ENCODE measurements around the gene SLBP. TPM values are rescaled to one million over a fixed set of nuclear protein-coding genes. Genes with fewer than 3 reads are reported as not detected.

The SLBP gene
- total RNA-seq, 4 donors from 2014 or later = 36.9 to 59.1 (median 40.8) TPM

GRCh38 chr4:1746265-1746691 lies 34.2 kb upstream of the SLBP start:
- WGBS = no CpG with 5 or more reads among the region's 17 CpGs
- TF ChIP-seq EP300 (IDR thresholded peaks at IDR 0.05) = no peak
- TF ChIP-seq, protein P1, sequence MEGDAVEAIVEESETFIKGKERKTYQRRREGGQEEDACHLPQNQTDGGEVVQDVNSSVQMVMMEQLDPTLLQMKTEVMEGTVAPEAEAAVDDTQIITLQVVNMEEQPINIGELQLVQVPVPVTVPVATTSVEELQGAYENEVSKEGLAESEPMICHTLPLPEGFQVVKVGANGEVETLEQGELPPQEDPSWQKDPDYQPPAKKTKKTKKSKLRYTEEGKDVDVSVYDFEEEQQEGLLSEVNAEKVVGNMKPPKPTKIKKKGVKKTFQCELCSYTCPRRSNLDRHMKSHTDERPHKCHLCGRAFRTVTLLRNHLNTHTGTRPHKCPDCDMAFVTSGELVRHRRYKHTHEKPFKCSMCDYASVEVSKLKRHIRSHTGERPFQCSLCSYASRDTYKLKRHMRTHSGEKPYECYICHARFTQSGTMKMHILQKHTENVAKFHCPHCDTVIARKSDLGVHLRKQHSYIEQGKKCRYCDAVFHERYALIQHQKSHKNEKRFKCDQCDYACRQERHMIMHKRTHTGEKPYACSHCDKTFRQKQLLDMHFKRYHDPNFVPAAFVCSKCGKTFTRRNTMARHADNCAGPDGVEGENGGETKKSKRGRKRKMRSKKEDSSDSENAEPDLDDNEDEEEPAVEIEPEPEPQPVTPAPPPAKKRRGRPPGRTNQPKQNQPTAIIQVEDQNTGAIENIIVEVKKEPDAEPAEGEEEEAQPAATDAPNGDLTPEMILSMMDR (IDR thresholded peaks at IDR 0.05) = peak; percentile 51 to 85
- TF ChIP-seq POLR2AphosphoS5 (IDR thresholded peaks at IDR 0.05) = no peak
- TF ChIP-seq POLR2A (IDR thresholded peaks at IDR 0.05) = no peak
- DNase-seq (ENCODE audit: low spot score in 2 of 2) = no peak
- Histone ChIP-seq H3K36me3 (peaks cover 11% of the 10 kb centered on the region), H3K4me3 (no peak overlapping the region), H3K4me1 (peaks cover 12% of the 10 kb centered on the region), H3K27me3 (peaks cover 4% of the 10 kb centered on the region), H3K27ac (no peak overlapping the region), H3K9me3 (no peaks in the 10 kb centered on the region)

DNA sequence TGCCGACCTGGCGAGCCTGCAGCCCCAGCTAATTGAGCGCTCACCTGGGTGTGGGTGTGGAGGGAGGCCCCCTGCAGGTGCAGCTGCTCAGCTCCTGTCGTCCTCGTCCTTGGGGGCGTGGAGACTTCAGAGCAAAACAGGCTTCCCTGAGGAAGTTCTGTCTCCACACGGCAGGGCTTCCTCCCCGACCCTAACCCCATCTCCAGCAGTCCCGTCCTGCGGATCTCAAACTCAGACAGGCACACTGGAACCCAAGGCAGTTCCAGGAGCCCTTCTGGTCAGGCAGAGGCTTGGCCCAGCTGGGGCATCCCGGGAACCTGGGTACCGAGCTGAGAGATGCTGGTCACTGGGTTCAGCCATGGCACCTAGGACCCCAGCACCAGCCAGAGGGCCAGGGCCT lies 33.6 kb upstream of the SLBP start:
- peaks cover 4% of the 10 kb centered on the region for H3K27me3 ChIP-seq
- H3K4me1 ChIP-seq = peaks cover 7% of the 10 kb centered on the region
- peaks cover 17% of the 10 kb centered on the region for H3K36me3 ChIP-seq
- no peak overlapping the region for H3K4me3 ChIP-seq
- H3K27ac ChIP-seq = no peak overlapping the region
- no peaks in the 10 kb centered on the region for H3K9me3 ChIP-seq
- TF ChIP-seq, protein P1 (IDR thresholded peaks at IDR 0.05) = no peak
- no peak for TF ChIP-seq EP300 (IDR thresholded peaks at IDR 0.05)
- TF ChIP-seq POLR2AphosphoS5 (IDR thresholded peaks at IDR 0.05) = no peak
- no peak for TF ChIP-seq POLR2A (IDR thresholded peaks at IDR 0.05)
- WGBS = 85% methylated on average over 10 of the region's 12 CpGs
- DNase-seq (ENCODE audit: low spot score in 2 of 2) = no peak

DNA sequence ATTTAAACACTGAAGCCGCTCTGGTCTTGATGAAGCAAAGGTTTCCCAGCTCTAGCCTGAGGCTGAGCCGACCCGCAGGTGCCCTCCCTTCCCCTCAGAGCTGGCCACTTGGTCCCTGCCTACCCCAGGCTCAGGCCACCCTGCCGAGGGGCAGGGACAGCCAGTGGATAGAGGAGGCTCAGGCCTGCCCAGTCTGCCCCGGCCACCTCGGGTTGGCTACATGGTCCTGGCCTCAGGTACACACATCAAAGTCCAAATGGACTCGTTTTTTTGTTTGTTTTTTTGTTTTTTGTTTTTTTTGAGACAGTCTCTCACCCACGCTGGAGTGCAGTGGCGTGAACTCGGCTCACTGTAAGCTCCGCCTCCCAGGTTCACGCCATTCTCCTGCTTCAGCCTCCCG lies 33.0 kb upstream of the SLBP start:
- H3K27ac ChIP-seq = no peak overlapping the region
- H3K9me3 ChIP-seq = no peaks in the 10 kb centered on the region
- H3K4me1 ChIP-seq = peaks cover 7% of the 10 kb centered on the region
- H3K4me3 ChIP-seq = no peak overlapping the region
- TF ChIP-seq POLR2AphosphoS5 (IDR thresholded peaks at IDR 0.05) (no peak), POLR2A (IDR thresholded peaks at IDR 0.05) (no peak), EP300 (IDR thresholded peaks at IDR 0.05) (no peak)
- TF ChIP-seq, protein P1 (IDR thresholded peaks at IDR 0.05) = no peak
- peaks cover 22% of the 10 kb centered on the region for H3K36me3 ChIP-seq
- no peak for DNase-seq (ENCODE audit: low spot score in 2 of 2)
- WGBS = 95% methylated on average over 13 of the region's 13 CpGs
- H3K27me3 ChIP-seq = peaks cover 4% of the 10 kb centered on the region

- no peaks in the 10 kb centered on the region for H3K27me3 ChIP-seq
- TF ChIP-seq POLR2AphosphoS5 (IDR thresholded peaks at IDR 0.05) (no peak), EP300 (IDR thresholded peaks at IDR 0.05) (no peak), POLR2A (IDR thresholded peaks at IDR 0.05) (no peak)
- TF ChIP-seq, protein P1 (IDR thresholded peaks at IDR 0.05) = no peak
- peaks cover 7% of the 10 kb centered on the region for H3K4me1 ChIP-seq
- DNase-seq (ENCODE audit: low spot score in 2 of 2) = no peak
- H3K27ac ChIP-seq = no peak overlapping the region
- peaks cover 27% of the 10 kb centered on the region for H3K36me3 ChIP-seq
- WGBS = 60% methylated on average over 6 of the region's 14 CpGs
- H3K4me3 ChIP-seq = no peak overlapping the region
- no peaks in the 10 kb centered on the region for H3K9me3 ChIP-seq
These were observed 32.4 kb upstream of the SLBP start for GRCh38 chr4:1744552-1744951.

DNA sequence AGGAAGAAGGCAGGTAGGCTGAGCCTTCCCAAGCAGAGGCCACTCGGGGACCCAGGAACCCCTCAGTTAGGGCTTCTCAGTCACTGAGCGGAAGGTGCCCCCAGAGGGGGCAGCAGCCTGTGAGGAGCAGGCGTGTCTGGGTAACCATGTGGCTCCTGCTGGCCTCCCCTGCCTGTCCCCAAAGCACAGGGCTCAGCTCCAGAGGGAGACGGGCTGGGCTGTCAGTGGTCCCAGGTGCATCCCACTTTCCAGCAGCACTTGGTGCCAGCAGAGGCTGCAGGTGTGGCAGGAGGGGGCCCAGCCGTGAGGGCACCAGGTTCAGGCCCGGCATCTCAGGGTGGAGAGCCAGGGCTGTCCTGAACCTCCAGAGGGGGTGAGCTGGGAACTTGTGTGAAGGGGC lies 31.9 kb upstream of the SLBP start:
- no peaks in the 10 kb centered on the region for H3K9me3 ChIP-seq
- H3K27ac ChIP-seq = no peak overlapping the region
- H3K4me1 ChIP-seq = peaks cover 7% of the 10 kb centered on the region
- 80% methylated on average over 2 of the region's 6 CpGs for WGBS
- TF ChIP-seq, protein P1 (IDR thresholded peaks at IDR 0.05) = no peak
- TF ChIP-seq POLR2AphosphoS5 (IDR thresholded peaks at IDR 0.05) = no peak
- TF ChIP-seq POLR2A (IDR thresholded peaks at IDR 0.05) = no peak
- no peak for TF ChIP-seq EP300 (IDR thresholded peaks at IDR 0.05)
- H3K27me3 ChIP-seq = no peaks in the 10 kb centered on the region
- peaks cover 33% of the 10 kb centered on the region for H3K36me3 ChIP-seq
- no peak for DNase-seq (ENCODE audit: low spot score in 2 of 2)
- no peak overlapping the region for H3K4me3 ChIP-seq
